ENCODE measurements around the gene BTBD16. TPM values are rescaled to one million over a fixed set of nuclear protein-coding genes. Genes with fewer than 3 reads are reported as not detected.
A peak's percentile ranks its signal among the peaks of the same experiment; 100 is the strongest.

BTBD16 gene
- total and polyA plus RNA-seq, 8 donors: 0.10 to 2.1 (median 0.35) TPM; not detected in 2

GRCh38 chr10:122277526-122278136 is 6.5 kb downstream of the BTBD16 start:
- no peaks in the 10 kb centered on the region for H3K36me3 ChIP-seq
- no peaks in the 10 kb centered on the region for H3K4me1 ChIP-seq
- DNase-seq (no peak), ATAC-seq (no peak)
- intact Hi-C loops (cut with DNase I): no loop called here
- no peaks in the 10 kb centered on the region for H3K9me3 ChIP-seq
- peaks cover 0 to 6% of the 10 kb centered on the region in 2 donors for H3K27me3 ChIP-seq
- no peak overlapping the region for H3K4me3 ChIP-seq
- H3K27ac ChIP-seq: no peak overlapping the region
- TF ChIP-seq CTCF (IDR thresholded peaks at IDR 0.05): no peak

- intact Hi-C loops (cut with DNase I): no loop called here
- Histone ChIP-seq H3K4me1 (no peaks in the 10 kb centered on the region), H3K27me3 (peaks cover 0 to 6% of the 10 kb centered on the region in 2 donors), H3K9me3 (no peaks in the 10 kb centered on the region), H3K4me3 (no peak overlapping the region), H3K36me3 (no peaks in the 10 kb centered on the region), H3K27ac (no peak overlapping the region)
- DNase-seq: peak in 2 of 4 donors; percentile 22 to 25
- TF ChIP-seq CTCF (IDR thresholded peaks at IDR 0.05): peak in 1 of 2 donors; percentile 18
- peak; percentile 51 for ATAC-seq
Measured at GRCh38 chr10:122279725-122280141, 8.6 kb downstream of the BTBD16 start.

- ATAC-seq (no peak), DNase-seq (peak in 1 of 4 donors; percentile 5)
- Histone ChIP-seq H3K4me3 (no peak overlapping the region), H3K27me3 (peaks cover 0 to 6% of the 10 kb centered on the region in 2 donors), H3K36me3 (no peaks in the 10 kb centered on the region), H3K9me3 (no peaks in the 10 kb centered on the region), H3K27ac (no peak overlapping the region), H3K4me1 (no peaks in the 10 kb centered on the region)
- TF ChIP-seq CTCF (IDR thresholded peaks at IDR 0.05): no peak
- intact Hi-C loops (cut with DNase I): no loop called here
Measured at GRCh38 chr10:122280156-122280555, 9.1 kb downstream of the BTBD16 start.

GRCh38 chr10:122281018-122281626 is 10.0 kb downstream of the BTBD16 start:
- H3K9me3 ChIP-seq: no peaks in the 10 kb centered on the region
- intact Hi-C loops (cut with DNase I): no loop called here
- no peaks in the 10 kb centered on the region for H3K4me1 ChIP-seq
- TF ChIP-seq CTCF (IDR thresholded peaks at IDR 0.05): no peak
- H3K36me3 ChIP-seq: no peaks in the 10 kb centered on the region
- no peak overlapping the region for H3K27ac ChIP-seq
- H3K4me3 ChIP-seq: no peak overlapping the region
- DNase-seq: no peak
- H3K27me3 ChIP-seq: peaks cover 0 to 6% of the 10 kb centered on the region in 2 donors
- no peak for ATAC-seq

- no peak overlapping the region for H3K4me3 ChIP-seq
- no peaks in the 10 kb centered on the region for H3K9me3 ChIP-seq
- no peak overlapping the region for H3K27ac ChIP-seq
- ATAC-seq (no peak), DNase-seq (peak in 1 of 4 donors; percentile 8)
- TF ChIP-seq CTCF (IDR thresholded peaks at IDR 0.05): no peak
- H3K4me1 ChIP-seq: no peaks in the 10 kb centered on the region
- H3K27me3 ChIP-seq: peaks cover 0 to 6% of the 10 kb centered on the region in 2 donors
- no peaks in the 10 kb centered on the region for H3K36me3 ChIP-seq
- intact Hi-C loops (cut with DNase I): no loop called here
Measured at GRCh38 chr10:122281751-122282150, 10.7 kb downstream of the BTBD16 start.

All from left lung (tissue), 10 donors.